Natural killer cell (primary cell): ENCODE measurements around the gene OPN1MW2. TPM values are rescaled to one million over a fixed set of nuclear protein-coding genes. Genes with fewer than 3 reads are reported as not detected.
"Not testable (repeated sequence)": the region's sequence is repeated elsewhere in the genome, so short reads cannot be mapped to it uniquely, and the experiment has no call there.

Source experiments
- ATAC-seq, 3 donors: fragments of 150-1000 bp in 2 of 3; fragments of 200-7000 bp in 1 of 3; cut with Tn5 transposase; 1 replicate in 1 of 3; 2 replicates in 2 of 3; pipeline ENCODE4 v1.10.0; 2021; ENCODE audit warnings: mild to moderate bottlenecking in 2 of 3, moderate library complexity in 2 of 3
- DNase-seq, 2 donors: peaks; one replicate each; pipeline versions ENCODE4 v3.0.0 to v3.0.0-alpha.2; 2013 to 2021; ENCODE audit warnings: mixed read lengths in 1 of 2
- H3K27ac ChIP-seq: one replicate; pipeline ENCODE4 v1.5.1; 2013; ENCODE audit warnings: mild to moderate bottlenecking, low read length
- H3K27me3 ChIP-seq: one replicate; pipeline ENCODE4 v1.6.1; 2013; ENCODE audit warnings: low read length; ENCODE audit not compliant: control insufficient read depth, insufficient read depth
- H3K36me3 ChIP-seq: one replicate; pipeline ENCODE4 v1.6.1; 2013; ENCODE audit warnings: low read length; ENCODE audit not compliant: control insufficient read depth, insufficient read depth
- H3K4me1 ChIP-seq: one replicate; pipeline ENCODE4 v1.6.1; 2013; ENCODE audit warnings: low read length; ENCODE audit not compliant: control insufficient read depth, insufficient read depth
- H3K4me3 ChIP-seq: one replicate; pipeline ENCODE4 v1.5.1; 2013; ENCODE audit warnings: low read length
- H3K9me3 ChIP-seq: one replicate; pipeline ENCODE4 v1.6.1; 2013; ENCODE audit warnings: low read length; ENCODE audit not compliant: control insufficient read depth, insufficient read depth
- H3K27ac Mint-ChIP-seq, 2 donors: one replicate each; pipeline ENCODE4 v1.8.0; 2022; ENCODE audit warnings: mild to moderate bottlenecking in 2 of 2, mixed read lengths in 2 of 2, moderate library complexity in 1 of 2
- H3K27me3 Mint-ChIP-seq, 2 donors: one replicate each; pipeline ENCODE4 v1.8.0; 2022; ENCODE audit warnings: low read depth in 2 of 2, mixed read lengths in 2 of 2
- H3K36me3 Mint-ChIP-seq: one replicate; pipeline ENCODE4 v1.8.0; 2022; ENCODE audit warnings: mixed read lengths
- H3K4me1 Mint-ChIP-seq, 2 donors: one replicate each; pipeline ENCODE4 v1.8.0; 2022; ENCODE audit warnings: mixed read lengths in 2 of 2
- H3K4me3 Mint-ChIP-seq: one replicate; pipeline ENCODE4 v1.8.0; 2022; ENCODE audit warnings: mild to moderate bottlenecking, moderate library complexity, mixed read lengths
- H3K9me3 Mint-ChIP-seq, 2 donors: one replicate each; pipeline ENCODE4 v1.8.0; 2022; ENCODE audit warnings: mixed read lengths in 2 of 2
- WGBS: methylation state at CpG from one replicate; pipeline ENCODE4 v1.1.7; 2013; ENCODE audit warnings: missing lambda C conversion rate; ENCODE audit not compliant: insufficient coverage; 5-methylcytosine and 5-hydroxymethylcytosine counted together
- intact Hi-C: fragments of 100-400 bp; cut with micrococcal nuclease; formaldehyde crosslinking; loops from one replicate; pipeline ENCODE4 v1.14.2; 2022
- total RNA-seq, 4 donors: library from RNA; stranded (reverse); fragments of 120-200 nt in 1 of 4; gene quantifications; one replicate each; pipeline versions ENCODE4 v1.2.3 to v1.2.4, GENCODE V29; 2013 to 2022

OPN1MW2 gene
- not detected for total RNA-seq
- not detected for total RNA-seq (2013)

DNA sequence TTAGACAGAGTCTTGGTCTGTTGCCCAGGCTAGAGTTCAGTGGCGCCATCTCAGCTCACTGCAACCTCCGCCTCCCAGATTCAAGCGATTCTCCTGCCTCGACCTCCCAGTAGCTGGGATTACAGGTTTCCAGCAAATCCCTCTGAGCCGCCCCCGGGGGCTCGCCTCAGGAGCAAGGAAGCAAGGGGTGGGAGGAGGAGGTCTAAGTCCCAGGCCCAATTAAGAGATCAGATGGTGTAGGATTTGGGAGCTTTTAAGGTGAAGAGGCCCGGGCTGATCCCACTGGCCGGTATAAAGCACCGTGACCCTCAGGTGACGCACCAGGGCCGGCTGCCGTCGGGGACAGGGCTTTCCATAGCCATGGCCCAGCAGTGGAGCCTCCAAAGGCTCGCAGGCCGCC lies at the start of gene OPN1MW2:
Gene OPN1MW2 (plus strand): TSS at position 301 of the 400 bp plus-strand sequence. CDS start 60 bp downstream, at position 361.
- H3K27me3 ChIP-seq, H3K27ac ChIP-seq, H3K4me1 Mint-ChIP-seq, H3K36me3 ChIP-seq, H3K36me3 Mint-ChIP-seq, H3K4me1 ChIP-seq, ATAC-seq, intact Hi-C loops, H3K4me3 ChIP-seq, H3K27ac Mint-ChIP-seq, H3K4me3 Mint-ChIP-seq, H3K9me3 ChIP-seq, H3K27me3 Mint-ChIP-seq, DNase-seq, H3K9me3 Mint-ChIP-seq: not testable (repeated sequence)
- WGBS, result no CpG with 5 or more reads among the region's 16 CpGs

DNA sequence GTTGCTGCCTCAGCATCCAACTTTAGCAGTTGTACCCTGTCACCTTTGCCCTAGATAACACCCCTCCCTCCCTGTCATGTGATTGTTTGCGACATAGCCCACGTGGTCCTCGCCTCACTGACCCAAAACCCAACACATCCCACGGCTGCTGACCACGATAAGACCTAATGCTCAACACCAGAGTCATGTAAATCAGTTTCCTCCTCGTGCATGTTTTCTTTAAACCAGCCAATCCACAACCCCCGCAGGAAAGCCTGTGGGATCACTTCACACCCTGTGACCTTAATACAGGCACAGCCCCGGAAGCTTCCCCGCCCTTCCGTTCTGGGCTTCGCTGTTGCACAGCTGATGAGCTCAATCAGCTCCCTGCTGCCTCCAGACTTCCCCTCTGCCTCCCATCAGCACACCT lies 47.0 kb upstream of the OPN1MW2 start:
- H3K36me3 ChIP-seq, H3K4me1 Mint-ChIP-seq, DNase-seq, H3K27ac ChIP-seq, H3K9me3 ChIP-seq, H3K4me3 Mint-ChIP-seq, H3K27me3 ChIP-seq, H3K36me3 Mint-ChIP-seq, H3K27ac Mint-ChIP-seq, H3K9me3 Mint-ChIP-seq, H3K27me3 Mint-ChIP-seq, intact Hi-C loops, H3K4me3 ChIP-seq, H3K4me1 ChIP-seq: not testable (repeated sequence)
- WGBS, result no CpG with 5 or more reads among the region's 11 CpGs
- ATAC-seq, result peak; percentile 86 to 96 (median 88)

DNA sequence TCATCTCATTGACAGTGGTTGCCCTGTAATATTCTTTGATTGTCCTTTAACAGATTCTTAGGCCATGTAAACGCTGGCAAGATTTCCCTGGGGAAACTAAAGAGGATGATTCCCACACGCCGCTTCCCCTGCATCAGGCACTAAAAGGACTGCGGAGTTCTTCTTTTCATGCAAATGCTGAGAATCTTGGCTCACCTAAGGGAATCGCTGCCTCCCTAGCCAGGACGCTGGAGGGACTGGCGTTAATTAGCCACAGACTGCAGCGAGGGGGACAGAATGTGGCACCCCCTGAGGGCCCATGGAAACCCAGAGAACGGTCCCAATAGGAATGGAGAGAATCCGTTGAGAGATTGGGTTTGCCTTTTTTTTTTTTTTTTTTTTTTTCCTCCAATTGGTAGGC lies 45.2 kb upstream of the OPN1MW2 start:
- ATAC-seq, H3K4me1 Mint-ChIP-seq: not testable (repeated sequence)
- no CpG with 5 or more reads among the region's 10 CpGs for WGBS

DNA sequence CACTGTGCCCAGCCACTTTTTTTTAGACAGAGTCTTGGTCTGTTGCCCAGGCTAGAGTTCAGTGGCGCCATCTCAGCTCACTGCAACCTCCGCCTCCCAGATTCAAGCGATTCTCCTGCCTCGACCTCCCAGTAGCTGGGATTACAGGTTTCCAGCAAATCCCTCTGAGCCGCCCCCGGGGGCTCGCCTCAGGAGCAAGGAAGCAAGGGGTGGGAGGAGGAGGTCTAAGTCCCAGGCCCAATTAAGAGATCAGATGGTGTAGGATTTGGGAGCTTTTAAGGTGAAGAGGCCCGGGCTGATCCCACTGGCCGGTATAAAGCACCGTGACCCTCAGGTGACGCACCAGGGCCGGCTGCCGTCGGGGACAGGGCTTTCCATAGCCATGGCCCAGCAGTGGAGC lies 37.3 kb upstream of the OPN1MW2 start, which contains the start of gene OPN1MW:
Gene OPN1MW (plus strand): TSS at position 301 of the 400 bp plus-strand sequence. CDS start 82 bp downstream, at position 383.
- H3K27me3 Mint-ChIP-seq, H3K9me3 Mint-ChIP-seq, intact Hi-C loops, H3K4me1 ChIP-seq, H3K9me3 ChIP-seq, H3K4me3 Mint-ChIP-seq, H3K4me1 Mint-ChIP-seq, H3K36me3 Mint-ChIP-seq, H3K27ac ChIP-seq, DNase-seq, ATAC-seq, H3K27me3 ChIP-seq, H3K4me3 ChIP-seq, H3K27ac Mint-ChIP-seq, H3K36me3 ChIP-seq: not testable (repeated sequence)
- WGBS, result no CpG with 5 or more reads among the region's 14 CpGs

More for the DNA sequence above, 45.2 kb upstream of the OPN1MW2 start:
- H3K36me3 ChIP-seq, H3K4me3 ChIP-seq, H3K27me3 Mint-ChIP-seq, H3K27me3 ChIP-seq, H3K4me1 ChIP-seq, DNase-seq, H3K27ac ChIP-seq, H3K4me3 Mint-ChIP-seq, H3K36me3 Mint-ChIP-seq, H3K9me3 Mint-ChIP-seq, intact Hi-C loops, H3K27ac Mint-ChIP-seq, H3K9me3 ChIP-seq: not testable (repeated sequence)

DNA sequence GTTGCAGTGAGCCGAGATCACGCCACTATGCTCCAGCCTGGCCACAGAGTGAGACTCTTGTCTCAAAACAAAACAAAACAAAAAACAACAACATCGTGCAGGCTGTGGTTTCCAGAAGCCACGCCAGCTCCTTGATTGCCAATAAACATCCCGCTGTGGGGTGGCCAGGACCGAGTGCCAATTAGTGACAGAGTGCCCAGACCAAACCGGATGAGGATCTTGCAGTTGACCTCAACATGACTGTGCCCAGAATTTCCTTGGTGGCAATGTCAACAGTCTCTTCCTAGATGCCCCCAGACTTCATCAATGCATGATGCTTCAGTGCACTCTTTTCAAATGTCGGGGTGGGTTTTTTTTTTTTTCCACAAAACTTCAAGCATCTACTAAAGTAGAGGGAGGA lies 35.8 kb upstream of the OPN1MW2 start:
- H3K4me3 ChIP-seq, result not testable (repeated sequence)

DNA sequence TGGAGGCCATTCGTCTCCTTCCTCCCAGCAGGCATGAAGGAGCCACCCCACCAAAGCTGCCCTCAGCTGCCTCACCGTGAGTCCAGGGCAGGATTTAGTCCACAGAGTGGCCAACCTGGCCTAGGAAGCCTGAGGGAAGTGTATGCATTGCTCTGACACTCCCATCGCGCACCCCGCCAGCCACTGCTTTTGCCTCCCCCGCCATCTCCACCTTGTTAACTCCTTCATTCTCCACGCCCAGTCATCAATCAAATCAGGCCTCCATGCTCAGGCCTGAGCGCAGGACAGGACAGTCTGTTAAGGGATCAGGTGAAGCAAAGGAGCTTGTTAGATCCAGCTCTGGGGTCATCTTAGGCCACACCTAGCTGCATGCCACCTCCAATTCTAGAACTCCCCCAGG lies 26.7 kb upstream of the OPN1MW2 start:
- H3K27me3 ChIP-seq, H3K36me3 Mint-ChIP-seq, ATAC-seq, intact Hi-C loops, H3K27me3 Mint-ChIP-seq, H3K4me1 Mint-ChIP-seq, H3K36me3 ChIP-seq, H3K27ac ChIP-seq, DNase-seq, H3K4me1 ChIP-seq, H3K9me3 Mint-ChIP-seq, H3K4me3 Mint-ChIP-seq, H3K4me3 ChIP-seq, H3K27ac Mint-ChIP-seq, H3K9me3 ChIP-seq: not testable (repeated sequence)
- WGBS, result no CpG with 5 or more reads among the region's 8 CpGs

More for the DNA sequence above, 35.8 kb upstream of the OPN1MW2 start:
- H3K4me1 Mint-ChIP-seq, H3K27me3 ChIP-seq, H3K27ac ChIP-seq, H3K4me1 ChIP-seq, H3K27me3 Mint-ChIP-seq, H3K36me3 ChIP-seq, H3K9me3 Mint-ChIP-seq, intact Hi-C loops, H3K9me3 ChIP-seq, DNase-seq, H3K36me3 Mint-ChIP-seq, H3K27ac Mint-ChIP-seq, H3K4me3 Mint-ChIP-seq: not testable (repeated sequence)
- ATAC-seq, result peak in 1 of 3 donors; percentile 17
- WGBS, result no CpG with 5 or more reads among the region's 8 CpGs

DNA sequence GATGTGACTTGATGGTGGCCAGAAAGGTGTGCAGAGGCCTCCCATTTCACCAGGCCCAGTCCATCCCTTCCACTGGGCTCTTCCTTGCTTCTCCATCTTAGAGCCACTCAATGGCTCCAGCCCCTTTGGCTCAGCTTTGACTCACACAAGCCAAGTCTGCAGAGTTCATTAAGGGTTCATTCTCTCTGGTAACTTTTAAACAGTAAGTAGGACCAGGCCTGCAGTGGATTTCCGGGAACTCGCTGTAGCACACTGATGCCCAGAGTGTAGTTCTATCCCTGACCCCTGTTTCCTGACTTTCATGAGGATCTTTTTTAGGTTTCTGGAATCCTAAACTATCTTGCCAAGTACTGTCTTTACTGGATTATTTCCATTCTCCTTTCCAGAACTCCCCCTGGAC lies 25.2 kb upstream of the OPN1MW2 start:
- H3K36me3 Mint-ChIP-seq, H3K4me3 Mint-ChIP-seq, ATAC-seq, H3K4me1 ChIP-seq, H3K9me3 ChIP-seq, H3K36me3 ChIP-seq, DNase-seq, H3K27ac Mint-ChIP-seq, H3K4me3 ChIP-seq, H3K9me3 Mint-ChIP-seq, intact Hi-C loops, H3K27ac ChIP-seq, H3K4me1 Mint-ChIP-seq, H3K27me3 Mint-ChIP-seq, H3K27me3 ChIP-seq: not testable (repeated sequence)
- WGBS, result no CpG with 5 or more reads among the region's 2 CpGs

DNA sequence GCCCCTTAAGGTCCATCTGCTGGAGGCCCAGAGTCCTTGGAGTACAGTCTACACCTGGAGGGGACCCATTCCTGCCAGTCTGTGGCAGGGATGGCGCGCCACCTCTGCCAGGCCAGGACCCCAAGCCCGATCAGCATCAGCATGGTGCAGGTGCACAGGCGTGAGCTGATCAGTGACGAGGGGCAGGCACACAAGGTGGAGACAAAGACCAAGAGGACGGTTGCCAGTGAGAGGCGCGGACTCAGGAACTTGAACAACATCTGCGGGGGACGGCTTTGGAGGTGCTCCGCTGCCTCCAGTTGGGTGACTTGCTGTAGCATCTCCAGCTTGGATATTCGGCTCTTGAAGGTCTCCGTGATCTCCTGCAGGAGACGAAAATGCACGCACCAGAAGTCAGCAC lies 23.1 kb upstream of the OPN1MW2 start:
- H3K36me3 Mint-ChIP-seq, H3K27me3 ChIP-seq, DNase-seq, H3K4me1 Mint-ChIP-seq, intact Hi-C loops, H3K27ac ChIP-seq, H3K9me3 ChIP-seq, ATAC-seq, H3K4me3 Mint-ChIP-seq, H3K4me3 ChIP-seq, H3K36me3 ChIP-seq, H3K9me3 Mint-ChIP-seq, H3K27me3 Mint-ChIP-seq, H3K4me1 ChIP-seq, H3K27ac Mint-ChIP-seq: not testable (repeated sequence)
- WGBS, result no CpG with 5 or more reads among the region's 15 CpGs
